ENCODE measurements around the gene L1TD1.
"Not testable (repeated sequence)": the region's sequence is repeated elsewhere in the genome, so short reads cannot be mapped to it uniquely, and the experiment has no call there.

L1TD1 gene

DNA sequence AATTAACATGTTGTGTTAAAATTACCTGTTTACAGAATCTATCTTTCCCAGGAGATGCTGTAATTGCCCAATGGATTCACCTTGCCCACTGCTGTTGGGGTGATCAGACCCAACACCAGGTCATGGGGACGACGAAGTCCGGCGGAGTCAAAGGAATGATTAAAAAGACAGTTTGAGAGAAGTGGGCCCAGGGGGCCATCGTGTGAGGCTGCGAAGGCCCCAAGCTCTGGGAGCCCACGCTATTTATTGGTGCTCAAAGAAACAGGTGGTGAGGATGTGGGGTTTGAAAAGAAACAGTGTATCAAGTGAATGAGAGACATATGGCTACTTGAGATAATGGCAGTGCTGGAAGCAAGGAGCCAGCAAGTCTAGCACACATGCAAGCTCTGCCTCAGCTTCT lies 16.3 kb upstream of the L1TD1 start:
- H2AFZ ChIP-seq (ENCODE audit: low read length) = no peak overlapping the region
- H3K9ac ChIP-seq (ENCODE audit: low read length) = no peak overlapping the region
- H3K4me2 ChIP-seq (ENCODE audit: low read length) = no peak overlapping the region
- H3K9me3 ChIP-seq (ENCODE audit: low read length) = no peaks in the 10 kb centered on the region
- no peaks in the 10 kb centered on the region for H4K20me1 ChIP-seq (ENCODE audit: insufficient read depth, low read length)
- no peak overlapping the region for H3K27ac ChIP-seq (ENCODE audit: low read depth, low read length, poor library complexity, severe bottlenecking)
- no peaks in the 10 kb centered on the region for H3K27me3 ChIP-seq (ENCODE audit: insufficient read depth, low read length)
- H3K4me1 ChIP-seq (ENCODE audit: insufficient read depth, low read length, severe bottlenecking) = no peaks in the 10 kb centered on the region
- no peak for TF ChIP-seq EZH2 (IDR thresholded peaks at IDR 0.05; ENCODE audit: borderline replicate concordance, low read length)
- TF ChIP-seq, protein P1, sequence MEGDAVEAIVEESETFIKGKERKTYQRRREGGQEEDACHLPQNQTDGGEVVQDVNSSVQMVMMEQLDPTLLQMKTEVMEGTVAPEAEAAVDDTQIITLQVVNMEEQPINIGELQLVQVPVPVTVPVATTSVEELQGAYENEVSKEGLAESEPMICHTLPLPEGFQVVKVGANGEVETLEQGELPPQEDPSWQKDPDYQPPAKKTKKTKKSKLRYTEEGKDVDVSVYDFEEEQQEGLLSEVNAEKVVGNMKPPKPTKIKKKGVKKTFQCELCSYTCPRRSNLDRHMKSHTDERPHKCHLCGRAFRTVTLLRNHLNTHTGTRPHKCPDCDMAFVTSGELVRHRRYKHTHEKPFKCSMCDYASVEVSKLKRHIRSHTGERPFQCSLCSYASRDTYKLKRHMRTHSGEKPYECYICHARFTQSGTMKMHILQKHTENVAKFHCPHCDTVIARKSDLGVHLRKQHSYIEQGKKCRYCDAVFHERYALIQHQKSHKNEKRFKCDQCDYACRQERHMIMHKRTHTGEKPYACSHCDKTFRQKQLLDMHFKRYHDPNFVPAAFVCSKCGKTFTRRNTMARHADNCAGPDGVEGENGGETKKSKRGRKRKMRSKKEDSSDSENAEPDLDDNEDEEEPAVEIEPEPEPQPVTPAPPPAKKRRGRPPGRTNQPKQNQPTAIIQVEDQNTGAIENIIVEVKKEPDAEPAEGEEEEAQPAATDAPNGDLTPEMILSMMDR (IDR thresholded peaks at IDR 0.05; ENCODE audit: low read length) = no peak
- H3K9me2 ChIP-seq (ENCODE audit: low read depth, low read length) = no peaks in the 10 kb centered on the region
- no peaks in the 10 kb centered on the region for H3K79me2 ChIP-seq (ENCODE audit: insufficient read depth, low read length)
- no peaks in the 10 kb centered on the region for H3K36me3 ChIP-seq (ENCODE audit: insufficient read depth, low read length)
- H3K4me3 ChIP-seq (ENCODE audit: low read depth, low read length, poor library complexity, severe bottlenecking) = no peak overlapping the region
- H3F3A ChIP-seq (ENCODE audit: insufficient read depth, low read length) = no peaks in the 10 kb centered on the region

DNA sequence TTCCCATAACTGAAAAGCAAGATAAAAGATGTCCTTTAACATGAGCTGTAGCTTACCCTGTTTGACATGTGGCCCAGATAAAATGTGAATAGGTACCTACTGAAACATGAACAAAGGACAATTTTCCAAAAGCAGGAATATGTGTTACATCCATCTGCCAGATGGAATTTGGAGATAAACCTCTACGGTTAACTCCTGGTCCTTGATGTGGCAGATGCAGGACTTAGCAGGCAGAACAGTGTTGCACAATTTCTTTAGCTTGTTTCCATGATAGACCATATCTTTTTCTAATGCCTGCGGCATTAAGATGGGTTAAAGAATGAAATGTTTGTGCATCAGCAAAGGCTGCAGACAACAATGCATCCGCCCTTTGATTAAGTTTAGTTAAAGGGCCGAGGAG lies 14.6 kb upstream of the L1TD1 start:
- not testable (repeated sequence) for H2AFZ ChIP-seq (ENCODE audit: low read length); H3K4me2 ChIP-seq (ENCODE audit: low read length); H3K9ac ChIP-seq (ENCODE audit: low read length); H3K4me3 ChIP-seq (ENCODE audit: low read depth, low read length, poor library complexity, severe bottlenecking); H3K27me3 ChIP-seq (ENCODE audit: insufficient read depth, low read length); H3K36me3 ChIP-seq (ENCODE audit: insufficient read depth, low read length); H3K9me3 ChIP-seq (ENCODE audit: low read length); H3K79me2 ChIP-seq (ENCODE audit: insufficient read depth, low read length); H3K4me1 ChIP-seq (ENCODE audit: insufficient read depth, low read length, severe bottlenecking); H4K20me1 ChIP-seq (ENCODE audit: insufficient read depth, low read length); H3F3A ChIP-seq (ENCODE audit: insufficient read depth, low read length); H3K27ac ChIP-seq (ENCODE audit: low read depth, low read length, poor library complexity, severe bottlenecking); H3K9me2 ChIP-seq (ENCODE audit: low read depth, low read length)

DNA sequence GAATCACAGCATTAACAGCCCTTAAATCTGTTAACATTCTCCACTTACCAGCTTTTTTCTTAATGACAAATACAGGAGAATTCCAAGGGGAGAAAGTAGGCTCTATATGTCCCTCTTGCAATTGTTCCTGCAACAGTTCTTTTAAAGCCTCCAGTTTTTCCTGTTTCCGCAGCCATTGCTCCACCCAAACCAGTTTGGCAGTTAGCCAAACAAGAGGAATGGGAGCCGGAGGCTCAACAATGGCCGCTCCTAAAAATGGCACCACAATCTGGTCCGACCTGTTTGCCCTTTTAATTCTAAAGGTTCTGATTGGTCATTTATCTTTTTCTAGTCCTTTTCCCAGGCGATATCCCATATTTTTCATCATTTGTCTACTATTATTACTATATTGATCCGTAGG lies 14.0 kb upstream of the L1TD1 start:
- H3K79me2 ChIP-seq (ENCODE audit: insufficient read depth, low read length) = no peaks in the 10 kb centered on the region
- H3K36me3 ChIP-seq (ENCODE audit: insufficient read depth, low read length) = no peaks in the 10 kb centered on the region
- no peaks in the 10 kb centered on the region for H3K9me3 ChIP-seq (ENCODE audit: low read length)
- H3K9me2 ChIP-seq (ENCODE audit: low read depth, low read length) = no peaks in the 10 kb centered on the region
- H3K4me2 ChIP-seq (ENCODE audit: low read length) = no peak overlapping the region
- H2AFZ ChIP-seq (ENCODE audit: low read length) = no peak overlapping the region
- H3K4me3 ChIP-seq (ENCODE audit: low read depth, low read length, poor library complexity, severe bottlenecking) = no peak overlapping the region
- no peaks in the 10 kb centered on the region for H4K20me1 ChIP-seq (ENCODE audit: insufficient read depth, low read length)
- no peak overlapping the region for H3K9ac ChIP-seq (ENCODE audit: low read length)
- no peaks in the 10 kb centered on the region for H3K4me1 ChIP-seq (ENCODE audit: insufficient read depth, low read length, severe bottlenecking)
- no peaks in the 10 kb centered on the region for H3K27me3 ChIP-seq (ENCODE audit: insufficient read depth, low read length)
- TF ChIP-seq, protein P1 (IDR thresholded peaks at IDR 0.05; ENCODE audit: low read length) = no peak
- no peak for TF ChIP-seq EZH2 (IDR thresholded peaks at IDR 0.05; ENCODE audit: borderline replicate concordance, low read length)
- H3F3A ChIP-seq (ENCODE audit: insufficient read depth, low read length) = no peaks in the 10 kb centered on the region
- H3K27ac ChIP-seq (ENCODE audit: low read depth, low read length, poor library complexity, severe bottlenecking) = no peak overlapping the region

DNA sequence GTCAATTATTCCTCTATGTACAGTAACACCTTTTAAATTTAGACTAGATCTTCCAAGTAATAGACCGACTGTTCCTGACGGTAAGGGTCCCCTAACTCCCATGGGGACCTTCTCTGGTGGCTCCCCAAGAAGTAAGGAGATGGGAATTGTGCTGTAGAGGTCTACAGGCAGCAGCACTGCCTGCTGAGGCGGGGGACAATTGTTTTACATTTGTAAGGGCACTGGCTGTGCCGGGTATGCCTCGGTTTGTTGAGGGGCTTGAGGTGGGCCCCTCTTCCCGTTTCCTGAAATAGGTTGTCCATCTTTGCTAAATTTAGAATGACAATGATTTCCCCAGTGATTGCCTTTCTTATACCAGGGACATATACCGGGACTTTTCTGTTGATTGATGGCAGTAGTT lies 13.1 kb upstream of the L1TD1 start:
- no peaks in the 10 kb centered on the region for H3K4me1 ChIP-seq (ENCODE audit: insufficient read depth, low read length, severe bottlenecking)
- H3K4me3 ChIP-seq (ENCODE audit: low read depth, low read length, poor library complexity, severe bottlenecking) = no peak overlapping the region
- no peaks in the 10 kb centered on the region for H3F3A ChIP-seq (ENCODE audit: insufficient read depth, low read length)
- H4K20me1 ChIP-seq (ENCODE audit: insufficient read depth, low read length) = no peaks in the 10 kb centered on the region
- no peak overlapping the region for H2AFZ ChIP-seq (ENCODE audit: low read length)
- no peak overlapping the region for H3K27ac ChIP-seq (ENCODE audit: low read depth, low read length, poor library complexity, severe bottlenecking)
- no peaks in the 10 kb centered on the region for H3K36me3 ChIP-seq (ENCODE audit: insufficient read depth, low read length)
- H3K79me2 ChIP-seq (ENCODE audit: insufficient read depth, low read length) = no peaks in the 10 kb centered on the region
- no peak for TF ChIP-seq EZH2 (IDR thresholded peaks at IDR 0.05; ENCODE audit: borderline replicate concordance, low read length)
- TF ChIP-seq, protein P1 (IDR thresholded peaks at IDR 0.05; ENCODE audit: low read length) = no peak
- no peaks in the 10 kb centered on the region for H3K27me3 ChIP-seq (ENCODE audit: insufficient read depth, low read length)
- no peak overlapping the region for H3K4me2 ChIP-seq (ENCODE audit: low read length)
- no peak overlapping the region for H3K9ac ChIP-seq (ENCODE audit: low read length)
- no peaks in the 10 kb centered on the region for H3K9me3 ChIP-seq (ENCODE audit: low read length)
- no peaks in the 10 kb centered on the region for H3K9me2 ChIP-seq (ENCODE audit: low read depth, low read length)

DNA sequence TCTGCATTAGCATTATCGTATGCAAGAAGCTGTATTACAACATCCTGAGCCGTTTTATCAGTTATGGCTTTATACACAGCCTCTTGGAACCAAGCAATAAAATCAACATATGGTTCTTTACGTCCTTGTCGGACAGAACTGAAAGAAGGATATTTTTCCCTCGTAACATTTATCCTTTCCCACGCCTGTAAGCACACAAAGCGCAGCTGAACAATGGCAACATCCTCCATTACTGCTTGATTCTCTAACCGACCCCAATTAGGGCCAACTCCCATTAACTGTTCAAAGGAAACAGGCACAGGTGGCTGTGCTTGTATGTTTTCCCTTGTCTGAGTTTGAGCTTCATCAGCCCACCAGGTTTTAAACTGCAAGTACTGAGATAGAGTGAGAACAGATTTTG lies 12.5 kb upstream of the L1TD1 start:
- not testable (repeated sequence) for H3K79me2 ChIP-seq (ENCODE audit: insufficient read depth, low read length); H3K36me3 ChIP-seq (ENCODE audit: insufficient read depth, low read length); H3K9ac ChIP-seq (ENCODE audit: low read length); H3K9me3 ChIP-seq (ENCODE audit: low read length); H2AFZ ChIP-seq (ENCODE audit: low read length); H3K9me2 ChIP-seq (ENCODE audit: low read depth, low read length); H3K27ac ChIP-seq (ENCODE audit: low read depth, low read length, poor library complexity, severe bottlenecking); H3K4me1 ChIP-seq (ENCODE audit: insufficient read depth, low read length, severe bottlenecking); H3K4me3 ChIP-seq (ENCODE audit: low read depth, low read length, poor library complexity, severe bottlenecking); H4K20me1 ChIP-seq (ENCODE audit: insufficient read depth, low read length); H3K27me3 ChIP-seq (ENCODE audit: insufficient read depth, low read length); H3F3A ChIP-seq (ENCODE audit: insufficient read depth, low read length); H3K4me2 ChIP-seq (ENCODE audit: low read length)

All from OCI-LY1 (cell line).